HepG2 (cell line): ENCODE results near the gene TSTD2. TPM values are rescaled to one million over a fixed set of nuclear protein-coding genes. Genes with fewer than 3 reads are reported as not detected.

Experiments
- AGO2 ChIP-seq: fragments of 200-400 bp; formaldehyde crosslinking; optimal IDR thresholded peaks from 2 replicates; pipeline ENCODE3; 2017; ENCODE audit warnings: mild to moderate bottlenecking, low read depth, low read length, moderate library complexity
- CCDC6 ChIP-seq: sonication (generic); formaldehyde crosslinking; IDR thresholded peaks from 2 replicates; pipeline ENCODE4 v1.8.1; 2022; ENCODE audit warnings: mild to moderate bottlenecking, missing genetic modification reagents, moderate library complexity
- HOMEZ ChIP-seq: IDR thresholded peaks from 2 replicates; pipeline ENCODE4 v1.6.1; 2016; ENCODE audit warnings: low read depth
- PAF1 ChIP-seq: IDR thresholded peaks from 2 replicates; pipeline ENCODE4 v1.6.1; 2016; ENCODE audit warnings: missing genetic modification reagents, missing compliant biosample characterization
- ZFP36L2 ChIP-seq: sonication (generic); formaldehyde crosslinking; IDR thresholded peaks from 2 replicates; pipeline ENCODE4 v1.4.0; 2020; ENCODE audit warnings: missing genetic modification reagents
- ZNF280B ChIP-seq: sonication (generic); formaldehyde crosslinking; IDR thresholded peaks from 2 replicates; pipeline ENCODE4 v1.5.0; 2020; ENCODE audit warnings: missing genetic modification reagents, mild to moderate bottlenecking, borderline replicate concordance
- ZNF354B ChIP-seq: sonication (generic); formaldehyde crosslinking; IDR thresholded peaks from 2 replicates; pipeline ENCODE4 v1.8.0; 2022; ENCODE audit warnings: mild to moderate bottlenecking, missing genetic modification reagents
- polyA plus RNA-seq, 8 experiments: library from polyadenylated mRNA; depleted of rRNA in 3 of 8; stranded (reverse) in 7 of 8; unstranded in 1 of 8; fragments of >200 nt; fragmentation: Illumina TruSeq in 4 of 8; extraction: Trizol in 4 of 8; gene quantifications; 2 replicates each; pipeline versions ENCODE4 v1.2.1 to v1.2.3, GENCODE V29; 2011 to 2016; ENCODE audit warnings: low read depth in 4 of 8, missing spikeins in 1 of 8, mixed read lengths in 1 of 8; ENCODE audit not compliant: insufficient read depth in 1 of 8
- total RNA-seq, 5 experiments: library from RNA; depleted of rRNA; stranded (reverse); fragments of >200 nt; fragmentation: Illumina TruSeq; extraction: Trizol; gene quantifications; 2 replicates each; pipeline ENCODE4 v1.2.3, GENCODE V29; 2016; ENCODE audit warnings: low read depth in 1 of 5
- TF ChIP-seq, protein P1 (sequence below), 2 experiments: fragments of 450-650 bp in 1 of 2; sonication (generic) in 1 of 2; formaldehyde crosslinking in 1 of 2; IDR thresholded peaks; 2 replicates each; pipeline versions ENCODE4 v1.6.1 to v1.8.0; 2016 to 2022; ENCODE audit warnings: antibody characterized with exemption in 1 of 2, mild to moderate bottlenecking in 1 of 2, missing genetic modification reagents in 1 of 2
- TF ChIP-seq, protein P2 (sequence below): sonication (generic); formaldehyde crosslinking; IDR thresholded peaks from 2 replicates; pipeline ENCODE4 v1.4.0; 2020; ENCODE audit warnings: mild to moderate bottlenecking, missing genetic modification reagents

The TSTD2 gene
- total and polyA plus RNA-seq, 2 of the 13 experiments (the other 11 are each of a cell fraction or from before 2014, with no cell fraction given), result 16.0 to 23.1 TPM

DNA sequence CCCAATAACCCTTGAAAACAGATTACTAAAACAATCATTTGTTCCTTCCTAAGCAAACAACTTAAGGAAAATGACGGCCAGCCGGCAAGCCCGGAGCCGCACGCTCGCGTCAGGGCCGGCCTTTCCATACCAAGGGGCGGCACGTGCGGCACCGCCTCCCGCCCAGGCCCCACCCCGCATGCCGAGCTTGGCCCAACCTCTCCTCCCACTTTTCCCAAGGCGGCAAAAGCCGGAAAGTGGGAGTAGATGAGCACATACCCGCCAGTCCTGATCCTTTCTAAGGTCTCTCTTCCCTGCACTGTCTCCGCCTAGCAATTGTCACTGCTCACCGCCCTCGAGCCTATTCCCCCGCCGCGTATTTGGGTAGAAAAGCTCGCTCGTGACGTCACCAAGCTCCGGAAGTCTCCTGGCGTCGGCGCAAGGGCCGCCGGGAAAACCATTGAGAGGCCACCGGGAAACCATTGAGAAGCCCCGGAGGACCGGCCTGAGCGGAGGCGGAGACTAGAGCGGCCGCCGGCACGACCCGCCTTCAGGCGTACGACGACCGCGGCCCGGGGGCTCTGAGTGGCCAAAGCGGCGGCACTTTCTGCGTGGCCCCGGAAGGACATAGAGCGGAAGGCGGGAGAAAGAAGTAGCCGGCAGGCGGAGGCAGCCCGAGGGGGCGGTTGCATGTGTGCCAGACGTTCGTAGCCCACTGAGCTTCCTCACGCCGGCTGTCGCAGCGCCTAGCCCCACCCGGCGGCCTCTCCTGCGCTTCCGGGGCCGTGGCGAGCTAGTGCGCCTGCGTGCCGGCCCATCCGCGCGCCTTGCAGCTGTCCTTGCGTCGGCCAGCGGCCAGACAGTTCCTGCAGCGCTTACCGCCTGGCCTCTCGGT, at the start of gene TSTD2, which contains the start of gene NCBP1 (continued):
- no peak for TF ChIP-seq HOMEZ
- TF ChIP-seq, protein P1, sequence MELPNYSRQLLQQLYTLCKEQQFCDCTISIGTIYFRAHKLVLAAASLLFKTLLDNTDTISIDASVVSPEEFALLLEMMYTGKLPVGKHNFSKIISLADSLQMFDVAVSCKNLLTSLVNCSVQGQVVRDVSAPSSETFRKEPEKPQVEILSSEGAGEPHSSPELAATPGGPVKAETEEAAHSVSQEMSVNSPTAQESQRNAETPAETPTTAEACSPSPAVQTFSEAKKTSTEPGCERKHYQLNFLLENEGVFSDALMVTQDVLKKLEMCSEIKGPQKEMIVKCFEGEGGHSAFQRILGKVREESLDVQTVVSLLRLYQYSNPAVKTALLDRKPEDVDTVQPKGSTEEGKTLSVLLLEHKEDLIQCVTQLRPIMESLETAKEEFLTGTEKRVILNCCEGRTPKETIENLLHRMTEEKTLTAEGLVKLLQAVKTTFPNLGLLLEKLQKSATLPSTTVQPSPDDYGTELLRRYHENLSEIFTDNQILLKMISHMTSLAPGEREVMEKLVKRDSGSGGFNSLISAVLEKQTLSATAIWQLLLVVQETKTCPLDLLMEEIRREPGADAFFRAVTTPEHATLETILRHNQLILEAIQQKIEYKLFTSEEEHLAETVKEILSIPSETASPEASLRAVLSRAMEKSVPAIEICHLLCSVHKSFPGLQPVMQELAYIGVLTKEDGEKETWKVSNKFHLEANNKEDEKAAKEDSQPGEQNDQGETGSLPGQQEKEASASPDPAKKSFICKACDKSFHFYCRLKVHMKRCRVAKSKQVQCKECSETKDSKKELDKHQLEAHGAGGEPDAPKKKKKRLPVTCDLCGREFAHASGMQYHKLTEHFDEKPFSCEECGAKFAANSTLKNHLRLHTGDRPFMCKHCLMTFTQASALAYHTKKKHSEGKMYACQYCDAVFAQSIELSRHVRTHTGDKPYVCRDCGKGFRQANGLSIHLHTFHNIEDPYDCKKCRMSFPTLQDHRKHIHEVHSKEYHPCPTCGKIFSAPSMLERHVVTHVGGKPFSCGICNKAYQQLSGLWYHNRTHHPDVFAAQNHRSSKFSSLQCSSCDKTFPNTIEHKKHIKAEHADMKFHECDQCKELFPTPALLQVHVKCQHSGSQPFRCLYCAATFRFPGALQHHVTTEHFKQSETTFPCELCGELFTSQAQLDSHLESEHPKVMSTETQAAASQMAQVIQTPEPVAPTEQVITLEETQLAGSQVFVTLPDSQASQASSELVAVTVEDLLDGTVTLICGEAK (IDR thresholded peaks at IDR 0.05), result peak; percentile 24; the same call in 1 of the 2 replicates
- TF ChIP-seq, protein P1 (CRISPR knock-in tag; IDR thresholded peaks at IDR 0.05), result no peak; the same call in 1 of the 2 replicates
- 0 out of 2 replicates have a peak, but pooled peaks have one; percentile 40 for TF ChIP-seq ZNF280B (CRISPR knock-in tag)
- TF ChIP-seq AGO2, result peak; percentile 8
- no peak for TF ChIP-seq ZNF354B (CRISPR knock-in tag)
- TF ChIP-seq ZFP36L2 (CRISPR knock-in tag), result no peak
- peak; percentile 88 for TF ChIP-seq CCDC6 (CRISPR knock-in tag)
- no peak for TF ChIP-seq PAF1 (CRISPR knock-in tag)
- TF ChIP-seq, protein P2, sequence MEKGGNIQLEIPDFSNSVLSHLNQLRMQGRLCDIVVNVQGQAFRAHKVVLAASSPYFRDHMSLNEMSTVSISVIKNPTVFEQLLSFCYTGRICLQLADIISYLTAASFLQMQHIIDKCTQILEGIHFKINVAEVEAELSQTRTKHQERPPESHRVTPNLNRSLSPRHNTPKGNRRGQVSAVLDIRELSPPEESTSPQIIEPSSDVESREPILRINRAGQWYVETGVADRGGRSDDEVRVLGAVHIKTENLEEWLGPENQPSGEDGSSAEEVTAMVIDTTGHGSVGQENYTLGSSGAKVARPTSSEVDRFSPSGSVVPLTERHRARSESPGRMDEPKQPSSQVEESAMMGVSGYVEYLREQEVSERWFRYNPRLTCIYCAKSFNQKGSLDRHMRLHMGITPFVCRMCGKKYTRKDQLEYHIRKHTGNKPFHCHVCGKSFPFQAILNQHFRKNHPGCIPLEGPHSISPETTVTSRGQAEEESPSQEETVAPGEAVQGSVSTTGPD, result no peak
